ENCODE results near the gene DOCK4.
"Not testable (repeated sequence)": the region's sequence is repeated elsewhere in the genome, so short reads cannot be mapped to it uniquely, and the experiment has no call there.

DNA sequence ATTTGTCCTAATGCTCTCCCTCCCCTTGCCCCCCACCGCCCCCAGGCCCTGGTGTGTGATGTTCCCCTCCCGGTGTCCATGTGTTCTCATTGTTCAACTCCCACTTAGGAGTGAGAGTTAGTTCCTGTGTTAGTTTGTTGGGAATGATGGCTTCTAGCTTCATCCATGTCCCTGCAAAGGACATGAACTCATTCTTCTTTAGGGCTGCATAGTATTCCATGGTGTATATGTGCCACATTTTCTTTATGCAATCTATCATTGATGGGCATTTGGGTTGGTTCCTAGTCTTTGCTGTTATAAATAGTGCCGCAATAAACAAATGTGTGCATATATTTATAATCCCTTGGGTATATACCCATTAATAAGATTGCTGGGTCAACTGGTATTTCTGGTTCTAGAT lies 297.5 kb downstream of the DOCK4 start:
- TF ChIP-seq CTCF (IDR thresholded peaks at IDR 0.05; ENCODE audit: insufficient read depth, low read length, poor library complexity, severe bottlenecking); EZH2phosphoT487 (conservative IDR thresholded peaks at IDR 0.05; ENCODE audit: low read length): not testable (repeated sequence)
